K562 (cell line): Measurements from ENCODE around the gene TAF1B. TPM values are rescaled to one million over a fixed set of nuclear protein-coding genes. Genes with fewer than 3 reads are reported as not detected.

Experiments used
- ATAC-seq: fragments of 200-7000 bp; cut with Tn5 transposase; 3 replicates; pipeline ENCODE4 v1.9.1; 2020; ENCODE audit warnings: moderate library complexity
- BruUV-seq: library from RNA; stranded (reverse); fragments of 400-500 nt; replicated peaks from 2 replicates; lab custom pipeline; 2021; lab: Mats Ljungman, UMichigan
- CTCF ChIA-PET: fragments of 300-600 bp; formaldehyde crosslinking; extraction: SDS; loops from one replicate; lab custom pipeline; 2021; ENCODE audit warnings: low intra/inter-chr PET ratio; lab: Yijun Ruan, JAX
- POLR2A ChIA-PET: fragments of 300-600, 350-650 bp; sonication (Branson Sonifier 250); formaldehyde crosslinking; extraction: SDS; loops from one replicate; lab custom pipeline; 2021; ENCODE audit warnings: antibody characterized with exemption, inconsistent platforms; lab: Yijun Ruan, JAX
- DNase-seq, 4 experiments: peaks; one replicate each; pipeline versions ENCODE4 v3.0.0 to v3.0.0-alpha.2; 2011 to 2018; ENCODE audit warnings: low spot score in 3 of 4, mixed read lengths in 3 of 4; ENCODE audit errors: extremely low read depth in 1 of 4
- FAIRE-seq: peaks from 2 replicates; lab custom pipeline; 2011; peaks lifted over from hg19 to GRCh38; lab: Jason Lieb, UNC
- H2AFZ ChIP-seq: 2 replicates; pipeline ENCODE4 v1.6.0; 2011; ENCODE audit warnings: low read depth, low read length, control low read depth, inconsistent platforms
- H3K27ac ChIP-seq: fragments of 200-600 bp; 3 replicates; pipeline ENCODE4 v1.8.0; 2011; ENCODE audit warnings: low read depth, mild to moderate bottlenecking, control low read depth, inconsistent platforms, low read length, moderate library complexity, mixed read lengths; ENCODE audit errors: extremely low read depth
- H3K27me3 ChIP-seq, 2 experiments: fragments of 300-600 bp in 1 of 2; 2 replicates in 1 of 2; 3 replicates in 1 of 2; pipeline versions ENCODE4 v1.6.0 to v1.8.0; 2011; ENCODE audit warnings: inconsistent platforms in 2 of 2, low read length in 2 of 2, mild to moderate bottlenecking in 1 of 2, mixed read lengths in 1 of 2, moderate library complexity in 1 of 2; ENCODE audit not compliant: control insufficient read depth in 2 of 2, insufficient read depth in 2 of 2
- H3K36me3 ChIP-seq: fragments of 300-600 bp; 3 replicates; pipeline ENCODE4 v1.8.0; 2011; ENCODE audit warnings: mild to moderate bottlenecking, low read length, inconsistent platforms; ENCODE audit not compliant: control insufficient read depth, insufficient read depth
- H3K4me1 ChIP-seq, 2 experiments: fragments of 200-600 bp in 1 of 2; replicated peaks in 1 of 2; 2 replicates in 1 of 2; 3 replicates in 1 of 2; pipeline versions ENCODE4 v1.5.1 to v1.8.0; 2011; ENCODE audit warnings: inconsistent platforms in 2 of 2, low read length in 2 of 2, mild to moderate bottlenecking in 1 of 2, mixed read lengths in 1 of 2, moderate library complexity in 1 of 2; ENCODE audit not compliant: control insufficient read depth in 2 of 2, insufficient read depth in 2 of 2
- H3K4me2 ChIP-seq: 2 replicates; pipeline ENCODE4 v1.6.1; 2011; ENCODE audit warnings: low read length, control low read depth, inconsistent platforms, mixed read lengths; ENCODE audit not compliant: insufficient read depth
- H3K4me3 ChIP-seq: fragments of 200-600 bp; sonication (generic), shearing (Covaris generic); 2 replicates; pipeline ENCODE4 v1.5.1; 2016; ENCODE audit warnings: control low read depth, inconsistent platforms
- H3K79me2 ChIP-seq: fragments of 200-600 bp; 3 replicates; pipeline ENCODE4 v1.8.0; 2011; ENCODE audit warnings: low read length, inconsistent platforms; ENCODE audit not compliant: control insufficient read depth, insufficient read depth
- H3K9ac ChIP-seq, 2 experiments: 2 replicates each; pipeline versions ENCODE4 v1.6.0 to v1.6.1; 2011; ENCODE audit warnings: low read depth in 2 of 2, low read length in 2 of 2, control low read depth in 1 of 2, inconsistent platforms in 1 of 2, mild to moderate bottlenecking in 1 of 2, mixed read lengths in 1 of 2; ENCODE audit not compliant: insufficient read depth in 1 of 2
- H3K9me1 ChIP-seq: one replicate; pipeline ENCODE4 v1.6.0; 2011; ENCODE audit warnings: inconsistent platforms, mild to moderate bottlenecking, low read length, moderate library complexity; ENCODE audit not compliant: control insufficient read depth, insufficient read depth
- H3K9me3 ChIP-seq: replicated peaks from 2 replicates; pipeline ENCODE4 v1.5.1; 2011; ENCODE audit warnings: low read depth, low read length, inconsistent platforms; ENCODE audit not compliant: control insufficient read depth, insufficient read depth
- H4K20me1 ChIP-seq: replicated peaks from 2 replicates; pipeline ENCODE4 v1.6.1; 2011; ENCODE audit warnings: low read length, inconsistent platforms, mixed read lengths; ENCODE audit not compliant: control insufficient read depth, insufficient read depth
- SAFB ChIP-seq: fragments of 200-400 bp; formaldehyde crosslinking; IDR thresholded peaks from 2 replicates; pipeline ENCODE4 v1.6.1; 2017; ENCODE audit warnings: low read depth, low read length, borderline replicate concordance
- TCFL5 ChIP-seq: fragments of 250-450 bp; sonication (Bioruptor Pico); conservative IDR thresholded peaks from 2 replicates; pipeline ENCODE4 v1.6.1; 2021; ENCODE audit warnings: mild to moderate bottlenecking, moderate library complexity, matching md5 sums
- ZNF239 ChIP-seq: fragments of 250-450 bp; sonication (Bioruptor Pico); IDR thresholded peaks from 2 replicates; pipeline ENCODE4 v1.4.0; 2020; ENCODE audit warnings: mild to moderate bottlenecking
- ZNF592 ChIP-seq: fragments of 450-650 bp; IDR thresholded peaks from 2 replicates; pipeline ENCODE4 v1.6.1; 2017; ENCODE audit warnings: antibody characterized with exemption, mild to moderate bottlenecking
- WGBS: fragments of 100-300 bp; shearing (Covaris generic); methylation state at CpG from one replicate; pipeline ENCODE4 v1.1.6; 2016; ENCODE audit warnings: low coverage, mixed read lengths; ENCODE audit not compliant: insufficient coverage; ENCODE audit errors: missing lambda C conversion rate; 5-methylcytosine and 5-hydroxymethylcytosine counted together
- in situ Hi-C: fragments of 300-500 bp; cut with MboI; formaldehyde crosslinking; loops from 4 replicates; pipeline ENCODE4 v1.15.0; 2018; ENCODE audit warnings: inconsistent platforms, mixed read lengths
- intact Hi-C: fragments of 100-400 bp; cut with micrococcal nuclease; formaldehyde crosslinking; loops from 2 replicates; pipeline ENCODE4 v1.14.2; 2022
- polyA plus RNA-seq, 8 experiments: library from polyadenylated mRNA; depleted of rRNA in 4 of 8; stranded (reverse) in 5 of 8; unstranded in 3 of 8; fragments of >200 nt; fragmentation: Nextera tagmentation in 2 of 8; fragmentation: Illumina TruSeq in 1 of 8; extraction: Ambion mirVana in 2 of 8; extraction: Trizol in 1 of 8; gene quantifications; 2 replicates each; pipeline versions ENCODE4 v1.2.1 to v1.2.3, GENCODE V29; 2011 to 2014; ENCODE audit warnings: inconsistent platforms in 1 of 8, missing spikeins in 1 of 8
- total RNA-seq, 7 experiments: library from RNA; depleted of rRNA in 6 of 7; stranded (reverse); fragments of >200 nt in 6 of 7; fragmentation: Illumina TruSeq in 2 of 7; extraction: Trizol in 2 of 7; gene quantifications; 2 replicates each; pipeline versions ENCODE4 v1.2.1 to v1.2.3, GENCODE V29; 2011 to 2021; ENCODE audit warnings: low replicate concordance in 1 of 7

Gene TAF1B
- total and polyA plus RNA-seq, 9 of the 15 experiments (the other 6 are each of a cell fraction or from before 2014, with no cell fraction given): 8.8 to 25.1 (median 17.3) TPM

GRCh38 chr2:9949992-9950520, 106.8 kb downstream of the TAF1B start:
- FAIRE-seq: no peak
- no peak for ATAC-seq
- H3K36me3 ChIP-seq: peaks cover 2% of the 10 kb centered on the region; the same call in 1 of the 3 replicates
- no peak for DNase-seq
- H3K9me1 ChIP-seq: no peaks in the 10 kb centered on the region
- H3K27ac ChIP-seq: no peak overlapping the region
- peak overlapping the region in 1 of 2 experiments; percentile 97; a peak in 2 of 4 replicates for H3K9ac ChIP-seq
- H3K4me1 ChIP-seq: peaks cover 10 to 16% of the 10 kb centered on the region in 2 experiments; a peak in 3 of 5 replicates
- ChIA-PET CTCF (no interaction called here), POLR2A (no interaction called here)
- no peak for TF ChIP-seq ZNF239 (CRISPR knock-in tag)
- no peak for TF ChIP-seq TCFL5
- intact Hi-C loops (loop anchor here (5.0 kb wide), 1 partner anchor 783 kb away; no protein-coding TSS in a partner anchor), in situ Hi-C loops (no loop called here)
- H4K20me1 ChIP-seq: no peaks in the 10 kb centered on the region
- H2AFZ ChIP-seq: peak overlapping the region; percentile 92
- H3K79me2 ChIP-seq: 0 out of 3 replicates have a peak, but pooled peaks cover 2% of the 10 kb centered on the region
- 83% methylated on average over 13 of the region's 14 CpGs for WGBS
- peaks cover 6 to 10% of the 10 kb centered on the region in 2 experiments; a peak in 1 of 5 replicates for H3K27me3 ChIP-seq
- no peaks in the 10 kb centered on the region for H3K9me3 ChIP-seq
- no TSS peak for BruUV-seq
- H3K4me2 ChIP-seq: no peak overlapping the region
- H3K4me3 ChIP-seq: no peak overlapping the region

- no peaks in the 10 kb centered on the region for H3K9me1 ChIP-seq
- no peaks in the 10 kb centered on the region for H4K20me1 ChIP-seq
- H3K9me3 ChIP-seq: no peaks in the 10 kb centered on the region
- CTCF ChIA-PET: interaction anchor here (1.2 kb wide), 1 partner anchor 98 kb away, joined by 3 read pairs; no protein-coding TSS in a partner anchor
- H3K27me3 ChIP-seq: peaks cover 3 to 5% of the 10 kb centered on the region in 2 experiments; a peak in 1 of 5 replicates
- H3K36me3 ChIP-seq: peaks cover 6% of the 10 kb centered on the region; the same call in 1 of the 3 replicates
- in situ Hi-C loops: no loop called here
- DNase-seq (peak in 3 of 4 experiments; percentile 54 to 70 (median 65)), ATAC-seq (peak; percentile 50), FAIRE-seq (no peak)
- intact Hi-C loops: loop anchor here (5.0 kb wide), 1 partner anchor 783 kb away; no protein-coding TSS in a partner anchor
- BruUV-seq: no TSS peak
- peak overlapping the region; percentile 67; the same call in 1 of the 3 replicates for H3K27ac ChIP-seq
- H3K4me2 ChIP-seq: peak overlapping the region; percentile 64
- 17% methylated on average over 64 of the region's 76 CpGs for WGBS
- H2AFZ ChIP-seq: peak overlapping the region; percentile 92
- peaks cover 10 to 16% of the 10 kb centered on the region in 2 experiments; a peak in 3 of 5 replicates for H3K4me1 ChIP-seq
- peak overlapping the region; percentile 79 for H3K4me3 ChIP-seq
- POLR2A ChIA-PET: no interaction called here
- H3K79me2 ChIP-seq: 0 out of 3 replicates have a peak, but pooled peaks cover 2% of the 10 kb centered on the region
- peak overlapping the region; percentile 68 to 97; a peak in 3 of 4 replicates for H3K9ac ChIP-seq
- TF ChIP-seq ZNF592 (0 out of 2 replicates have a peak, but pooled peaks have one; percentile 21), SAFB (peak; percentile 78)
Observed at GRCh38 chr2:9950521-9951271, 107.4 kb downstream of the TAF1B start.
